Stomach (tissue), 4 donors: ENCODE measurements around the gene FAM193A.

ENCODE experiments used
- CTCF ChIP-seq, 7 experiments: fragments of 450-650 bp in 4 of 7; fragments of 200-600 bp in 3 of 7; sonication (generic) in 3 of 7; IDR thresholded peaks; one replicate each; pipeline ENCODE4 v1.5.1; 2016 to 2019; ENCODE audit warnings: antibody characterized with exemption in 7 of 7, control low read depth in 2 of 7, mild to moderate bottlenecking in 1 of 7
- POLR2A ChIP-seq, 4 donors: fragments of 450-650 bp; IDR thresholded peaks; one replicate each; pipeline ENCODE4 v1.6.1; 2016; ENCODE audit warnings: antibody characterized with exemption in 4 of 4, control low read depth in 2 of 4, mild to moderate bottlenecking in 1 of 4, moderate library complexity in 1 of 4
- POLR2AphosphoS5 ChIP-seq, 3 donors: sonication (generic); formaldehyde crosslinking; IDR thresholded peaks; one replicate each; pipeline ENCODE4 v1.6.1; 2016; ENCODE audit warnings: antibody characterized with exemption in 3 of 3

GRCh38 chr4:2728221-2728620, 191.8 kb downstream of the FAM193A start:
- TF ChIP-seq POLR2AphosphoS5 (IDR thresholded peaks at IDR 0.05) (no peak), CTCF (IDR thresholded peaks at IDR 0.05) (no peak), POLR2A (IDR thresholded peaks at IDR 0.05) (no peak)
